Measurements from ENCODE around the gene RABL2B.

DNA sequence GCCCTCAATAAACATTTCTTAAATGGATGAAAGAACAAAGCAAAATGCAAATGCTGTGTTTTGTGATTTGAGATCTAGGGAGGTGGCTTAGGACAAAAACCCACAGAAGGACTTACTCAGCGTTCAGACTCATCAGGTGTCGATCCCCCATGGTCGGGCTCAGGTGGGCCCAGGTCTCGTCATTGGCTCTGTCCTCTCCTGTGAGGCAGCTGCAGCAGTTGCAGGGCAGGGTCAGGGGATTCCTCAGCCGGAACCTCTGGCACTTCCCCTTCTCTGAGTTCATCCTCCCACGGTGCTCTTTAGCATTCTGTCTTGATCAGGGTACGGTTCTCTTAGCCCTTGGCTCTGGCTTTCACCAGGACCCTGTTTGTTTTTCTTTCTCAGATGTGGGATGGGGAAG is 59.4 kb downstream of the RABL2B start:
- TF ChIP-seq POLR2AphosphoS5 (IDR thresholded peaks at IDR 0.05; ENCODE audit: insufficient read depth in 1 of 2, low read depth in 1 of 2) (no peak), POLR2A (IDR thresholded peaks at IDR 0.05) (no peak)
- TF ChIP-seq, protein P1, sequence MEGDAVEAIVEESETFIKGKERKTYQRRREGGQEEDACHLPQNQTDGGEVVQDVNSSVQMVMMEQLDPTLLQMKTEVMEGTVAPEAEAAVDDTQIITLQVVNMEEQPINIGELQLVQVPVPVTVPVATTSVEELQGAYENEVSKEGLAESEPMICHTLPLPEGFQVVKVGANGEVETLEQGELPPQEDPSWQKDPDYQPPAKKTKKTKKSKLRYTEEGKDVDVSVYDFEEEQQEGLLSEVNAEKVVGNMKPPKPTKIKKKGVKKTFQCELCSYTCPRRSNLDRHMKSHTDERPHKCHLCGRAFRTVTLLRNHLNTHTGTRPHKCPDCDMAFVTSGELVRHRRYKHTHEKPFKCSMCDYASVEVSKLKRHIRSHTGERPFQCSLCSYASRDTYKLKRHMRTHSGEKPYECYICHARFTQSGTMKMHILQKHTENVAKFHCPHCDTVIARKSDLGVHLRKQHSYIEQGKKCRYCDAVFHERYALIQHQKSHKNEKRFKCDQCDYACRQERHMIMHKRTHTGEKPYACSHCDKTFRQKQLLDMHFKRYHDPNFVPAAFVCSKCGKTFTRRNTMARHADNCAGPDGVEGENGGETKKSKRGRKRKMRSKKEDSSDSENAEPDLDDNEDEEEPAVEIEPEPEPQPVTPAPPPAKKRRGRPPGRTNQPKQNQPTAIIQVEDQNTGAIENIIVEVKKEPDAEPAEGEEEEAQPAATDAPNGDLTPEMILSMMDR (IDR thresholded peaks at IDR 0.05) = no peak
